Measurements from ENCODE around the gene TRIM31. TPM values are rescaled to one million over a fixed set of nuclear protein-coding genes. Genes with fewer than 3 reads are reported as not detected.

TRIM31 gene
- total RNA-seq, 2 donors from 2014 or later: not detected

DNA sequence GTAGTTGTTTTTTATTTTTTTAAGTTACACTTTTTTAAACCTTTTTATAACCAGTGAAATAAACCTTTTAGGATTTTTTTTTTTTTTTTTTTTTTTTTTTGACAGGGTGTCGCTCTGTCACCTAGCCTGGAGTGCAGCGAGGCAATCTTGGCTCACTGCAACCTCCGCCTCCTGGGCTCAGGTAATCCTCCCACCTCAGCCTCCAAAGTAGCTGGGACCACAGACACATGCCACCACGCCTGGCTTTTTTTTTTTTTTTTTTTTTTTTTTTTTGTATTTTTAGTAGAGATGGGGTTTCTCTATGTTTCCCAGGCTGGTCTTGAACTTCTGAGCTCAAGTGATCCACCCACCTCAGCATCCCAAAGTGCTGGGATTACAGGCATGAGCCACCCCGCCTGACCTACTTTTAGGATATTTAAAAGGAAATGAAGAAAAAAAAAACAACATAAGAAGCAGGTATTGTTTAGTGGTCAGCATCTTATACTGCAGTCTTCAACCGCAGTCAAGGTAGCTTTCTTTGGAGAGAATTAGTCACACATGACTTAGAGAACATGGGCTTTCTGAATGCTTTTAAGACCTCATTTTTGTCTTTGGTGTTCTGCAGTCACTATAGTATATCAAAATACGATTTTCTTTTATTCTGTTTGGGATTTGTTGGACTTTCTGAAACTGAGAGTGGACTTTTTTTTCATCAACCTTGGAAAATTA, 50.3 kb downstream of the TRIM31 start:
- H3K27me3 ChIP-seq (ENCODE audit: control insufficient read depth, insufficient read depth, low read length, poor library complexity, severe bottlenecking): no peaks in the 10 kb centered on the region
- H3K4me3 ChIP-seq (ENCODE audit: low read length): peak overlapping the region; percentile 98
- H3K9ac ChIP-seq (ENCODE audit: extremely low read depth, low read length, poor library complexity, severe bottlenecking): no peak overlapping the region
- peaks cover 12% of the 10 kb centered on the region for H3K36me3 ChIP-seq (ENCODE audit: control insufficient read depth, insufficient read depth, low read length)
- H3K9me3 ChIP-seq (ENCODE audit: control insufficient read depth, low read length): no peaks in the 10 kb centered on the region
- TF ChIP-seq, protein P1, sequence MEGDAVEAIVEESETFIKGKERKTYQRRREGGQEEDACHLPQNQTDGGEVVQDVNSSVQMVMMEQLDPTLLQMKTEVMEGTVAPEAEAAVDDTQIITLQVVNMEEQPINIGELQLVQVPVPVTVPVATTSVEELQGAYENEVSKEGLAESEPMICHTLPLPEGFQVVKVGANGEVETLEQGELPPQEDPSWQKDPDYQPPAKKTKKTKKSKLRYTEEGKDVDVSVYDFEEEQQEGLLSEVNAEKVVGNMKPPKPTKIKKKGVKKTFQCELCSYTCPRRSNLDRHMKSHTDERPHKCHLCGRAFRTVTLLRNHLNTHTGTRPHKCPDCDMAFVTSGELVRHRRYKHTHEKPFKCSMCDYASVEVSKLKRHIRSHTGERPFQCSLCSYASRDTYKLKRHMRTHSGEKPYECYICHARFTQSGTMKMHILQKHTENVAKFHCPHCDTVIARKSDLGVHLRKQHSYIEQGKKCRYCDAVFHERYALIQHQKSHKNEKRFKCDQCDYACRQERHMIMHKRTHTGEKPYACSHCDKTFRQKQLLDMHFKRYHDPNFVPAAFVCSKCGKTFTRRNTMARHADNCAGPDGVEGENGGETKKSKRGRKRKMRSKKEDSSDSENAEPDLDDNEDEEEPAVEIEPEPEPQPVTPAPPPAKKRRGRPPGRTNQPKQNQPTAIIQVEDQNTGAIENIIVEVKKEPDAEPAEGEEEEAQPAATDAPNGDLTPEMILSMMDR (conservative IDR thresholded peaks at IDR 0.05): no peak
- peaks cover 13% of the 10 kb centered on the region for H3K4me1 Mint-ChIP-seq
- DNase-seq: no peak
- no peaks in the 10 kb centered on the region for H3K27me3 Mint-ChIP-seq (ENCODE audit: insufficient read depth)
- no peaks in the 10 kb centered on the region for H3K9me3 Mint-ChIP-seq
- H3K4me3 Mint-ChIP-seq: peak overlapping the region; percentile 82
- peak overlapping the region; percentile 98 for H3K27ac Mint-ChIP-seq
- 98 to 100% methylated on average over 1 to 6 of the region's 7 CpGs for WGBS, 2 experiments (ENCODE audit: insufficient coverage in 1 of 2, insufficient read length in 1 of 2)
- peaks cover 2% of the 10 kb centered on the region for H3K4me1 ChIP-seq (ENCODE audit: control insufficient read depth, insufficient read depth, low read length)
- H3K36me3 Mint-ChIP-seq (ENCODE audit: low read depth): peaks cover 10% of the 10 kb centered on the region
- H3K27ac ChIP-seq (ENCODE audit: low read depth, low read length): no peak overlapping the region

DNA sequence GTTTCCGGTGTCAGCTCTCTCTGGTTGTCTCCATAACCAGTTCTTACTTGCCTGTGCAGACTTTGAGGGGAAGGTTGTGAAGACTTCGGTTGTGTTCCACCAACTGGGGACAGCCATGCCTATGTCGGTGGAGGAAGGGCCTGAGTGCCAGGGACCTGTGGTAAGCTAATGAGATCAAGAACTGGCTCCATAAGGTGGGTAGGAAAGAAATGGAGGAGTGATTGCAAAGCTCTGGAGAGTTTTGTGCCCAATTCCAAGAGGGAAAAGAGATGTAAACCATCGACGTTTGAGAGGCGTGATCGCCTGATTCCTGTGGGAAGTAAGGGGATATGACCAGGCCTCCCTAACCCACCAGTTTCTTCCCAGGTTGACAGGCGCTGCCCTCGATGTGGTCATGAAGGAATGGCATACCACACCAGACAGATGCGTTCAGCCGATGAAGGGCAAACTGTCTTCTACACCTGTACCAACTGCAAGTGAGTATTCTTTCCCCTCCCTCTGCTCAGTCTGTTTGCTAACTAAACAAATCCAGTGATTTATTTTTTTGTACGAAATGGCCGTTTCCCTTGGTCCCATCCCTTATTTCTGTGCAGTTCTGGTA, 50.9 kb downstream of the TRIM31 start:
- H3K4me3 ChIP-seq (ENCODE audit: low read length): peak overlapping the region; percentile 98
- Mint-ChIP-seq H3K9me3 (no peaks in the 10 kb centered on the region), H3K27ac (peak overlapping the region; percentile 98), H3K27me3 (ENCODE audit: insufficient read depth) (no peaks in the 10 kb centered on the region), H3K36me3 (ENCODE audit: low read depth) (peaks cover 13% of the 10 kb centered on the region), H3K4me1 (peaks cover 10% of the 10 kb centered on the region), H3K4me3 (peak overlapping the region; percentile 82)
- no peak for DNase-seq
- H3K4me1 ChIP-seq (ENCODE audit: control insufficient read depth, insufficient read depth, low read length): peaks cover 2% of the 10 kb centered on the region
- no peak overlapping the region for H3K27ac ChIP-seq (ENCODE audit: low read depth, low read length)
- TF ChIP-seq, protein P1 (conservative IDR thresholded peaks at IDR 0.05): no peak
- H3K36me3 ChIP-seq (ENCODE audit: control insufficient read depth, insufficient read depth, low read length): peaks cover 14% of the 10 kb centered on the region
- peak overlapping the region; percentile 84 for H3K9ac ChIP-seq (ENCODE audit: extremely low read depth, low read length, poor library complexity, severe bottlenecking)
- H3K9me3 ChIP-seq (ENCODE audit: control insufficient read depth, low read length): no peaks in the 10 kb centered on the region
- no peaks in the 10 kb centered on the region for H3K27me3 ChIP-seq (ENCODE audit: control insufficient read depth, insufficient read depth, low read length, poor library complexity, severe bottlenecking)
- WGBS, 2 experiments (ENCODE audit: insufficient coverage in 1 of 2, insufficient read length in 1 of 2): 64 to 75% methylated on average over 6 to 12 of the region's 13 CpGs

DNA sequence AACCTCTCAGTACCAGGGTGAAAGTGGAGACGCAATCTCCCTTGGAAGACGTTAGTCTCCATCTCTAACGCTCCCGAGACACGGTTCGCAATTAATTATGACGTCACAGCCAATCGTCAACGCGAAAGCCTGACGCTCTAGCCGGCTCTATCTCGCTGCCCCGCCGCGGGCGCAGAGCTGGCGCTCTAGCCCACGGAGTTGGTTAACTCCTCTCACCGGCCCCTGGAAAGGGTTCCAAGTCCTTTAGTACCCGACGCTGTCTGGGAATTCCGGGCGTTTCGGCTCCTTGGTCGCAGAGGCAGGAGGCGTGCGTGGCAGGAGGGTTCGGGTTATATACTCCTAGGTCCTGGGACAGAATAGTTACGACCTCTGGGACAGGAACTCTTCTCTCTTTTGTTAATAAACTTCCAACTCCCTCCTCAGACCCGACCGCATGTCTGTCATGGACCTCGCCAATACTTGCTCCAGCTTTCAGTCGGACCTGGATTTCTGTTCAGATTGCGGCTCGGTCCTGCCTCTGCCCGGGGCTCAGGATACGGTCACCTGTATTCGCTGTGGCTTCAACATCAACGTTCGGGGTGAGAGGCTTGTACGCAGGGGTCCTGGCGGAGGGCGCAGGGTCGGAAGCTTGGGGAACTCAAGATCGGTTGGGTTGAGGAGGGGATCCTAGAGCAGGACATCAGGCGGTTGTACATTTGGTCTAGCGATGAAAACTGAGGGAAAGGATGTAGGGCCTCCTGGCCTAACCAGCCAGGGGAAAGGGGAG, 51.6 kb downstream of the TRIM31 start, which contains the start of gene POLR1H:
Gene POLR1H, plus strand, starts transcription at position 174 of the 766 bp plus-strand sequence. Its CDS starts 260 bp downstream, at position 434.
- peak within 1 kb of the TSS; percentile 98 for H3K4me3 ChIP-seq (ENCODE audit: low read length)
- H3K36me3 ChIP-seq (ENCODE audit: control insufficient read depth, insufficient read depth, low read length): peaks cover 14% of the 10 kb centered on the region
- H3K9ac ChIP-seq (ENCODE audit: extremely low read depth, low read length, poor library complexity, severe bottlenecking): peak within 1 kb of the TSS; percentile 84
- TF ChIP-seq, protein P1 (conservative IDR thresholded peaks at IDR 0.05): no peak
- DNase-seq: peak; percentile 97
- peaks cover 14% of the 10 kb centered on the region for H3K36me3 Mint-ChIP-seq (ENCODE audit: low read depth)
- H3K4me1 ChIP-seq (ENCODE audit: control insufficient read depth, insufficient read depth, low read length): peaks cover 2% of the 10 kb centered on the region
- H3K27me3 ChIP-seq (ENCODE audit: control insufficient read depth, insufficient read depth, low read length, poor library complexity, severe bottlenecking): no peaks in the 10 kb centered on the region
- H3K4me3 Mint-ChIP-seq: peak within 1 kb of the TSS; percentile 82
- no peaks in the 10 kb centered on the region for H3K9me3 Mint-ChIP-seq
- no peaks in the 10 kb centered on the region for H3K27me3 Mint-ChIP-seq (ENCODE audit: insufficient read depth)
- peak within 1 kb of the TSS; percentile 48 for H3K27ac ChIP-seq (ENCODE audit: low read depth, low read length)
- WGBS, 2 experiments (ENCODE audit: insufficient coverage in 1 of 2, insufficient read length in 1 of 2): 0 to 1% methylated on average over 30 to 48 of the region's 48 CpGs
- peaks cover 9% of the 10 kb centered on the region for H3K4me1 Mint-ChIP-seq
- H3K9me3 ChIP-seq (ENCODE audit: control insufficient read depth, low read length): no peaks in the 10 kb centered on the region
- peak within 1 kb of the TSS; percentile 98 for H3K27ac Mint-ChIP-seq

All from endodermal cell (in vitro differentiated cells).